ENCODE results near the gene ESRP2.

The ESRP2 gene

GRCh38 chr16:68269793-68270192, 33.9 kb upstream of the ESRP2 start:
- Histone ChIP-seq H3K27me3 (no peaks in the 10 kb centered on the region), H3K9me3 (replicated peaks in 1 of 11) (no peaks in the 10 kb centered on the region), H3K4me1 (peaks cover 21 to 57% (median 50%) of the 10 kb centered on the region in 10 experiments), H3K36me3 (peaks cover 50 to 80% (median 74%) of the 10 kb centered on the region in 11 experiments), H3K4me3 (no peak overlapping the region), H3K9ac (no peak overlapping the region), H4K20me1 (peaks cover 12 to 100% (median 82%) of the 10 kb centered on the region in 11 experiments; a peak in 20 of 22 replicates), H3K27ac (no peak overlapping the region), H3K4me2 (no peak overlapping the region)
- no peak for TF ChIP-seq Cebpa-rat (IDR thresholded peaks at IDR 0.05)

GRCh38 chr16:68267612-68268405, 31.9 kb upstream of the ESRP2 start:
- H3K4me3 ChIP-seq = no peak overlapping the region
- H3K9ac ChIP-seq = peak overlapping the region in 4 of 11 experiments; percentile 14 to 46 (median 44); a peak in 5 of 22 replicates
- peak overlapping the region in 2 of 11 experiments; percentile 2 to 36; a peak in 2 of 22 replicates for H3K27ac ChIP-seq
- H3K27me3 ChIP-seq = no peaks in the 10 kb centered on the region
- H3K4me2 ChIP-seq = peak overlapping the region in 10 of 11 experiments; percentile 7 to 94 (median 86); a peak in 18 of 22 replicates
- H4K20me1 ChIP-seq = peaks cover 5 to 82% (median 65%) of the 10 kb centered on the region in 11 experiments; a peak in 20 of 22 replicates
- peaks cover 25 to 55% (median 50%) of the 10 kb centered on the region in 10 experiments for H3K4me1 ChIP-seq
- H3K36me3 ChIP-seq = peaks cover 30 to 60% (median 54%) of the 10 kb centered on the region in 11 experiments
- no peak for TF ChIP-seq Cebpa-rat (IDR thresholded peaks at IDR 0.05)
- H3K9me3 ChIP-seq (replicated peaks in 1 of 11) = no peaks in the 10 kb centered on the region

DNA sequence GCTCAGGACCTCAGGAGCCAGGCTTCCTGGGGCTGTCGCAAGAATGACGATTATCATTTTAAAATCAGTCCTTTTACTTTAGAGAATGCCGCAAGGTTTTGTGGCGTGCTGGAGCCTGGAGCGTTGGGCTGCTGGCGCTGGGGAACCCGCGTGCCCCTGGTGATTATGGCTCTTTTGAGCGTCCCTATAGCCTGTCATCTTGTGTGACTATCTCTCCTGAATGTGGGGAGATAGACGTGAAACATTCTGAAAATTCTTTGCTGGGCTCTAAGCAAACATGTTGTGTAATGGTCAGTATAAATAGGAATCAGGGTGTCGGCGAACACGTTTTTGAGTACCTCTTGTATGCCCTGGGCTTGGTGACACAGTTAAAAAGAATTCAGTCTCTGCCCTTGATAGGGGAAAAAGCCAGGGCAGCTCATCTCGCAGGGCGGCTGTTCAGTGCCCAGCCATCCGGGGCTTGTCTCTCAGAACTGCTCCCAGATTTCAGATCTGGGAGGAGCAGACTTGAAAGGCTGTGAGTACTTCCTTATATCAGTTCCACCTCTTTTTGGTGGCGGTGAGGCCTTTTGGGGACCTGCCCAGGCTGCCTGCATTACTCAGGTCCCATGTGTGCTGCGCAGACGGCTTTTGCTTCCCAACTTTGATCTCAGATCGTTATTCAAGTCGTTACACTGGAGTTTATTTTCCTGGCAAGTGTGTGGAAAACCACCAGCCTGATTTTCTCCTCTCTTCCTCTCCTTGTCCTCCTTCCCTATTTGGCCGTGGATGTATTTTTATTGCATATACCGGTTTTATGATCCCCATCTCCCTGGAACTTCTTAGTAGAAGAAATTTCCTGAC, 29.4 kb upstream of the ESRP2 start:
- 0 out of 22 replicates have a peak, but pooled peaks of 1 of the 11 experiments have one; percentile 13 for TF ChIP-seq Cebpa-rat (IDR thresholded peaks at IDR 0.05)
- Histone ChIP-seq H3K4me2 (peak overlapping the region; percentile 83 to 97 (median 89)), H3K9ac (peak overlapping the region; percentile 87 to 98 (median 92)), H3K27me3 (no peaks in the 10 kb centered on the region), H4K20me1 (peaks cover 11 to 57% (median 45%) of the 10 kb centered on the region in 11 experiments; a peak in 20 of 22 replicates), H3K36me3 (peaks cover 21 to 46% (median 36%) of the 10 kb centered on the region in 11 experiments; a peak in 21 of 22 replicates), H3K9me3 (replicated peaks in 1 of 11) (no peaks in the 10 kb centered on the region), H3K4me3 (peak overlapping the region; percentile 75 to 92 (median 83)), H3K4me1 (peaks cover 26 to 73% (median 61%) of the 10 kb centered on the region in 10 experiments), H3K27ac (peak overlapping the region; percentile 85 to 97 (median 93))

DNA sequence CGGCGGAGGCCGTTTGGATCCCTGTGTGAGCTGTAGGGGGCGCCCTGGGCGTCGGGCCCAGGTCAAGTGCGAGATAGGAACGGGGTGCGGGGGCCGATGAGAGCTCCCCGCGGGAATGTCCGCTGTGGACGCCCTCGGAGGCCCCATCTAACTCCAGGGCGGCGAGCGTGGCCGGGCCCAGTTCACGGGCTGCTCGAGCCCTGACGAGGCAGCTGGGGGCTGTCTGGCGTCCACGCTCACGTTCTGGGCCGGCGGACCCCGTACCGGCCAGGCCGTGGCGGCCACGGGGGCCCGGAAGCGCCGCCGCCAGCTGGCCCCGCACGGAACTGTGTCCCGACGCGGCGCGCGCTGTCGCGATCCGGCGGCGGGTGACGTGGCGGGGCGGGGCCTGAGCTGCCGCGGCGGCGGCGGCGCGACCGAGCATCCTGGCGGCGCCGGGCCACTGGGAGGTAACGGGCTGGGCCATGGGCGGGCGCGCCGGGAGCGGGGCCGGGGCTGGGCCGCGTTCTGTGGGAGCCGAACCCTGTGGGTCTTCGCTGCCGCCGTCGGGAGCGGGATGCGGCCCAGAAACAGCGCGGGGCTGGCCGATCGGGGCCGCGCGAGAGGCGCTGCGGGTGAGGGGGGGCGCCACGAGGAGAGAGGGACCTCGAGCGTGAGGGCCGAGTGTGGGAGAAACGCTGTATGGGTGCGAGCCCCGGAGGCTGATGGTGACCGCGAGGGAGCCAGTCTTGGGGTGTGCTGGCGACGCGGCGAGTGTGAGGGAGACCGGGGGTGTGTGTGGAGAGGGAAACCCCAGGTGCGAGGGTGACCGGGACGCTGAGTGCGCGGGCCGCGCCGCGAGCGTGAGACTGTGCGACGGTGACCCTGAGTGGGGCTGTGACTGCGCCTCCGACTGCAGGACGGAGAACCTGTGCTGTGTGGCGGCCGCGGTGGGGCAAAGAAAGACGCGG, 28.5 kb upstream of the ESRP2 start, which contains the start of gene SLC7A6:
TSS of gene SLC7A6 (plus strand) at position 399 of the 950 bp plus-strand sequence. CDS start 10,201 bp downstream, outside the sequence.
- peaks cover 24 to 46% (median 36%) of the 10 kb centered on the region in 11 experiments for H3K36me3 ChIP-seq
- H3K9ac ChIP-seq = peak within 1 kb of the TSS; percentile 87 to 98 (median 92)
- peaks cover 18 to 53% (median 36%) of the 10 kb centered on the region in 11 experiments; a peak in 20 of 22 replicates for H4K20me1 ChIP-seq
- peaks cover 35 to 82% (median 70%) of the 10 kb centered on the region in 10 experiments for H3K4me1 ChIP-seq
- H3K4me2 ChIP-seq = peak within 1 kb of the TSS; percentile 83 to 97 (median 89)
- H3K9me3 ChIP-seq (replicated peaks in 1 of 11) = no peaks in the 10 kb centered on the region
- H3K27ac ChIP-seq = peak within 1 kb of the TSS; percentile 85 to 97 (median 93)
- peak within 1 kb of the TSS; percentile 75 to 92 (median 83) for H3K4me3 ChIP-seq
- no peaks in the 10 kb centered on the region for H3K27me3 ChIP-seq
- TF ChIP-seq Cebpa-rat (IDR thresholded peaks at IDR 0.05) = no peak

DNA sequence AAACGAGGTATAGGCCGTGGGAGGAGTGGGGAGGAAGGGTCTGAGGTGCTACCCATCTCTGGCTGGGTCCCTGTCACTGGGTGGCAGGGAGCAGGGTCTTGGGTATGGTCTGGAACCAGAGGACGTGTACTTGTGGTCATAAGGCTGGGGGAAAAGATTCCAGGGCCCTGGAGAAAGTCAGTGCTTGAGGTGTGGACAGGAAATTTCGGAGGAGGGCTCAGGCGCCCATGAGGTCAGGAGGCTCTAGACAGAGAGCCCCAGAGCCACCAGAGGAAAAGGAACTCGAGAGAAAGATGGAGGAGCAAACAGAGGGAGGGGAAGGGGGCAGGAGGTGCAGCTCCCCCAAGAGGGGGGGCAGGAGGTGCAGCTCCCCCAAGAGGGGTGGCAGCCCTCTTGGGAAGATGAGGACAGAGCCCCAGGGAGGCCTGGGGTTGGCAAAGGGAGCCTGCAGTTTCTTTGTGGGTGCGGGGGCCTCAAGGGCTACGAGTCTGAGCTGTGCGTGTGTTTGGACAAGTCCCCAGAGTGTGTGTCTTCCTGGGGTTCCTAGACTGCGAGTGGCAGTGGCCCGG, 27.7 kb upstream of the ESRP2 start:
- peak overlapping the region; percentile 85 to 97 (median 93) for H3K27ac ChIP-seq
- peaks cover 14 to 56% (median 30%) of the 10 kb centered on the region in 11 experiments; a peak in 18 of 22 replicates for H4K20me1 ChIP-seq
- no peaks in the 10 kb centered on the region for H3K27me3 ChIP-seq
- H3K9ac ChIP-seq = peak overlapping the region; percentile 87 to 98 (median 92)
- H3K36me3 ChIP-seq = peaks cover 26 to 46% (median 35%) of the 10 kb centered on the region in 11 experiments
- peak overlapping the region; percentile 83 to 97 (median 89) for H3K4me2 ChIP-seq
- H3K9me3 ChIP-seq (replicated peaks in 1 of 11) = no peaks in the 10 kb centered on the region
- H3K4me1 ChIP-seq = peaks cover 43 to 89% (median 77%) of the 10 kb centered on the region in 10 experiments
- TF ChIP-seq Cebpa-rat (IDR thresholded peaks at IDR 0.05) = no peak
- peak overlapping the region; percentile 75 to 92 (median 83) for H3K4me3 ChIP-seq

DNA sequence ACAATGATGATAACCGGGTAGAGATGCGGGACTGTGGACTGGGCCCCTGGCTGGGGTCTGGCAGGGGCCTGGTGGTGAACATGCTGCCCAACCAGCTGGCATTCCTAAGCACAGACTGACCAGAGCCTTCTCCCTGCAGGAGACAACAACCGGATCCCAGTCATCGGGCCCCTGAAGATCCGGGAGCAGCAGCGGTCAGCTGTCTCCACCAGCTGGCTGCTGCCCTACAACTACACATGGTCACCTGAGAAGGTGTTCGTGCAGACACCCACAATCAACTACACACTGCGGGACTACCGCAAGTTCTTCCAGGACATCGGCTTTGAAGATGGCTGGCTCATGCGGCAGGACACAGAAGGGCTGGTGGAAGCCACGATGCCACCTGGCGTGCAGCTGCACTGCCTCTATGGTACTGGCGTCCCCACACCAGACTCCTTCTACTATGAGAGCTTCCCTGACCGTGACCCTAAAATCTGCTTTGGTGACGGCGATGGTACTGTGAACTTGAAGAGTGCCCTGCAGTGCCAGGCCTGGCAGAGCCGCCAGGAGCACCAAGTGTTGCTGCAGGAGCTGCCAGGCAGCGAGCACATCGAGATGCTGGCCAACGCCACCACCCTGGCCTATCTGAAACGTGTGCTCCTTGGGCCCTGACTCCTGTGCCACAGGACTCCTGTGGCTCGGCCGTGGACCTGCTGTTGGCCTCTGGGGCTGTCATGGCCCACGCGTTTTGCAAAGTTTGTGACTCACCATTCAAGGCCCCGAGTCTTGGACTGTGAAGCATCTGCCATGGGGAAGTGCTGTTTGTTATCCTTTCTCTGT, 23.3 kb upstream of the ESRP2 start:
- H3K27me3 ChIP-seq = no peaks in the 10 kb centered on the region
- H3K4me1 ChIP-seq = peaks cover 64 to 98% (median 86%) of the 10 kb centered on the region in 10 experiments
- peaks cover 41 to 57% (median 48%) of the 10 kb centered on the region in 11 experiments for H3K36me3 ChIP-seq
- peak overlapping the region; percentile 79 to 97 (median 89) for H3K4me2 ChIP-seq
- no peak overlapping the region for H3K4me3 ChIP-seq
- no peaks in the 10 kb centered on the region for H3K9me3 ChIP-seq (replicated peaks in 1 of 11)
- TF ChIP-seq Cebpa-rat (IDR thresholded peaks at IDR 0.05) = no peak
- peak overlapping the region in 10 of 11 experiments; percentile 74 to 100 (median 96); a peak in 20 of 22 replicates for H3K27ac ChIP-seq
- H4K20me1 ChIP-seq = peaks cover 0 to 42% (median 0%) of the 10 kb centered on the region in 11 experiments; a peak in 6 of 22 replicates
- H3K9ac ChIP-seq = peak overlapping the region; percentile 67 to 96 (median 84); a peak in 18 of 22 replicates
